Neural cell (in vitro differentiated cells): ENCODE results near the gene NOX4. TPM values are rescaled to one million over a fixed set of nuclear protein-coding genes. Genes with fewer than 3 reads are reported as not detected.
"Not testable (repeated sequence)": the region's sequence is repeated elsewhere in the genome, so short reads cannot be mapped to it uniquely, and the experiment has no call there.

Source experiments
- H2AFZ ChIP-seq: fragments of 200-600, 300-800 bp; sonication (generic), shearing (Covaris generic); 2 replicates; pipeline ENCODE4 v1.6.0; 2014; ENCODE audit warnings: low read depth, mild to moderate bottlenecking, antibody characterized with exemption, low read length, moderate library complexity
- H3F3A ChIP-seq: fragments of 200-600 bp; shearing (Covaris generic); 2 replicates; pipeline ENCODE4 v1.6.1; 2016; ENCODE audit warnings: mild to moderate bottlenecking, moderate library complexity, mixed read lengths, antibody characterized with exemption, low read length; ENCODE audit not compliant: insufficient read depth, poor library complexity, severe bottlenecking
- H3K27ac ChIP-seq: fragments of 200-600, 300-800 bp; sonication (generic), shearing (Covaris generic); 2 replicates; pipeline ENCODE4 v1.5.1; 2014; ENCODE audit warnings: mild to moderate bottlenecking, low read length, moderate library complexity
- H3K27me3 ChIP-seq: fragments of 300-800, 200-600 bp; sonication (generic), shearing (Covaris generic); 2 replicates; pipeline ENCODE4 v1.6.0; 2014; ENCODE audit warnings: mild to moderate bottlenecking, low read depth, low read length, moderate library complexity; ENCODE audit not compliant: insufficient read depth
- H3K36me3 ChIP-seq: fragments of 300-800, 200-600 bp; sonication (generic), shearing (Covaris generic); 2 replicates; pipeline ENCODE4 v1.5.1; 2014; ENCODE audit warnings: mild to moderate bottlenecking, antibody characterized with exemption, low read length, moderate library complexity; ENCODE audit not compliant: insufficient read depth
- H3K4me2 ChIP-seq: fragments of 300-800, 200-600 bp; sonication (generic), shearing (Covaris generic); 2 replicates; pipeline ENCODE4 v1.6.0; 2014; ENCODE audit warnings: mild to moderate bottlenecking, low read length
- H3K4me3 ChIP-seq: fragments of 300-800, 200-600 bp; sonication (generic), shearing (Covaris generic); 2 replicates; pipeline ENCODE4 v1.5.1; 2014; ENCODE audit warnings: mild to moderate bottlenecking, low read length, moderate library complexity
- H3K79me2 ChIP-seq: fragments of 200-600 bp; shearing (Covaris generic); replicated peaks from 2 replicates; pipeline ENCODE4 v1.6.0; 2014; ENCODE audit warnings: mild to moderate bottlenecking, low read length, moderate library complexity; ENCODE audit not compliant: insufficient read depth
- H3K9ac ChIP-seq: fragments of 300-800, 200-600 bp; sonication (generic), shearing (Covaris generic); 2 replicates; pipeline ENCODE4 v1.6.1; 2016; ENCODE audit warnings: mild to moderate bottlenecking, low read length, mixed read lengths
- H3K9me2 ChIP-seq: fragments of 200-600 bp; shearing (Covaris generic); 2 replicates; pipeline ENCODE4 v1.6.1; 2016; ENCODE audit warnings: mild to moderate bottlenecking, low read length, mixed read lengths; ENCODE audit not compliant: insufficient read depth
- H3K9me3 ChIP-seq: fragments of 200-600, 300-800 bp; sonication (generic), shearing (Covaris generic); 2 replicates; pipeline ENCODE4 v1.6.1; 2016; ENCODE audit warnings: mild to moderate bottlenecking, mixed run types, low read length, moderate library complexity, mixed read lengths
- H4K20me1 ChIP-seq: fragments of 200-600 bp; shearing (Covaris generic); 2 replicates; pipeline ENCODE4 v1.6.1; 2016; ENCODE audit warnings: mild to moderate bottlenecking, mixed run types; ENCODE audit not compliant: insufficient read depth
- EZH2 ChIP-seq: fragments of 200-600, 300-800 bp; shearing (Covaris generic), sonication (generic); IDR thresholded peaks from 2 replicates; pipeline ENCODE4 v1.6.1; 2014; ENCODE audit warnings: antibody characterized with exemption, low read length, borderline replicate concordance, mild to moderate bottlenecking; ENCODE audit not compliant: insufficient read depth, poor library complexity, severe bottlenecking
- MXI1 ChIP-seq: fragments of 450-650 bp; conservative IDR thresholded peaks from 2 replicates; pipeline ENCODE4 v1.6.1; 2014; ENCODE audit warnings: antibody characterized with exemption, mild to moderate bottlenecking; ENCODE audit not compliant: poor library complexity, severe bottlenecking
- POLR2AphosphoS5 ChIP-seq: IDR thresholded peaks from 2 replicates; pipeline ENCODE4 v1.6.1; 2012
- RAD21 ChIP-seq: fragments of 450-650 bp; conservative IDR thresholded peaks from 2 replicates; pipeline ENCODE4 v1.6.1; 2014; ENCODE audit warnings: antibody characterized with exemption, mild to moderate bottlenecking, moderate library complexity
- SMC3 ChIP-seq: fragments of 450-650 bp; conservative IDR thresholded peaks from 2 replicates; pipeline ENCODE4 v1.6.1; 2014; ENCODE audit warnings: antibody characterized with exemption, mild to moderate bottlenecking, moderate library complexity; ENCODE audit not compliant: poor library complexity
- polyA plus RNA-seq: library from polyadenylated mRNA; depleted of rRNA; stranded (reverse); fragments of >200 nt; gene quantifications from 2 replicates; pipeline ENCODE4 v1.2.3, GENCODE V29; 2014
- TF ChIP-seq, protein P1 (sequence below): IDR thresholded peaks from 2 replicates; pipeline ENCODE4 v1.6.1; 2012; ENCODE audit warnings: borderline replicate concordance

NOX4 gene
- polyA plus RNA-seq, 1 donor from 2014 or later: 0.71 TPM

GRCh38 chr11:89293965-89294679 lies 197.1 kb downstream of the NOX4 start:
- Histone ChIP-seq H2AFZ (no peak overlapping the region), H3K4me2 (no peak overlapping the region), H3K9me3 (no peaks in the 10 kb centered on the region), H3K79me2 (no peaks in the 10 kb centered on the region), H3K36me3 (no peaks in the 10 kb centered on the region), H3K9ac (no peak overlapping the region), H3K4me3 (no peak overlapping the region), H4K20me1 (no peaks in the 10 kb centered on the region), H3F3A (no peaks in the 10 kb centered on the region), H3K27ac (no peak overlapping the region), H3K27me3 (no peaks in the 10 kb centered on the region), H3K9me2 (no peaks in the 10 kb centered on the region)
- no peak for TF ChIP-seq EZH2
- TF ChIP-seq RAD21: no peak
- no peak for TF ChIP-seq MXI1
- TF ChIP-seq POLR2AphosphoS5: no peak
- no peak for TF ChIP-seq SMC3
- TF ChIP-seq, protein P1, sequence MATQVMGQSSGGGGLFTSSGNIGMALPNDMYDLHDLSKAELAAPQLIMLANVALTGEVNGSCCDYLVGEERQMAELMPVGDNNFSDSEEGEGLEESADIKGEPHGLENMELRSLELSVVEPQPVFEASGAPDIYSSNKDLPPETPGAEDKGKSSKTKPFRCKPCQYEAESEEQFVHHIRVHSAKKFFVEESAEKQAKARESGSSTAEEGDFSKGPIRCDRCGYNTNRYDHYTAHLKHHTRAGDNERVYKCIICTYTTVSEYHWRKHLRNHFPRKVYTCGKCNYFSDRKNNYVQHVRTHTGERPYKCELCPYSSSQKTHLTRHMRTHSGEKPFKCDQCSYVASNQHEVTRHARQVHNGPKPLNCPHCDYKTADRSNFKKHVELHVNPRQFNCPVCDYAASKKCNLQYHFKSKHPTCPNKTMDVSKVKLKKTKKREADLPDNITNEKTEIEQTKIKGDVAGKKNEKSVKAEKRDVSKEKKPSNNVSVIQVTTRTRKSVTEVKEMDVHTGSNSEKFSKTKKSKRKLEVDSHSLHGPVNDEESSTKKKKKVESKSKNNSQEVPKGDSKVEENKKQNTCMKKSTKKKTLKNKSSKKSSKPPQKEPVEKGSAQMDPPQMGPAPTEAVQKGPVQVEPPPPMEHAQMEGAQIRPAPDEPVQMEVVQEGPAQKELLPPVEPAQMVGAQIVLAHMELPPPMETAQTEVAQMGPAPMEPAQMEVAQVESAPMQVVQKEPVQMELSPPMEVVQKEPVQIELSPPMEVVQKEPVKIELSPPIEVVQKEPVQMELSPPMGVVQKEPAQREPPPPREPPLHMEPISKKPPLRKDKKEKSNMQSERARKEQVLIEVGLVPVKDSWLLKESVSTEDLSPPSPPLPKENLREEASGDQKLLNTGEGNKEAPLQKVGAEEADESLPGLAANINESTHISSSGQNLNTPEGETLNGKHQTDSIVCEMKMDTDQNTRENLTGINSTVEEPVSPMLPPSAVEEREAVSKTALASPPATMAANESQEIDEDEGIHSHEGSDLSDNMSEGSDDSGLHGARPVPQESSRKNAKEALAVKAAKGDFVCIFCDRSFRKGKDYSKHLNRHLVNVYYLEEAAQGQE: no peak

DNA sequence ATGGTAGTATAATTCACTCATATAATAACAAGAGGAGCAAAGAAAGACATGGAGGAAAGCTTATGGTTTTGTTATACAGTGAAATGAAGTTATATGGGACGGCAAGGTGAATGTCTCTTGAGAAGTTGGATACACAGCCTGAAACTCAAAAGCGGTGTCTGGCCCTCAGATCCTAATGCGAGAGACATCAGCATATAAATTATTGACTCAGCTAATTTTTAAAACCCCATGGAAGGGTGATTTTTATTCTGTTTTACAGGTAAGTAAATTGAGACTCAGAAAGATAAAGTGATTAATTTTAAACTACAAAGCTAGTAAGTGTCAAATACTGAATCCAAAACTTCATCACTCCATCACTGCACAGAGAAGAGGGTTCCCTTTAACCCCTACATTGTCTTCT lies 203.2 kb downstream of the NOX4 start:
- not testable (repeated sequence) for H4K20me1 ChIP-seq, H3K9me2 ChIP-seq, H3K79me2 ChIP-seq, H2AFZ ChIP-seq, H3K36me3 ChIP-seq, H3F3A ChIP-seq, H3K27me3 ChIP-seq, H3K9ac ChIP-seq, H3K4me2 ChIP-seq, H3K4me3 ChIP-seq, H3K9me3 ChIP-seq, H3K27ac ChIP-seq

DNA sequence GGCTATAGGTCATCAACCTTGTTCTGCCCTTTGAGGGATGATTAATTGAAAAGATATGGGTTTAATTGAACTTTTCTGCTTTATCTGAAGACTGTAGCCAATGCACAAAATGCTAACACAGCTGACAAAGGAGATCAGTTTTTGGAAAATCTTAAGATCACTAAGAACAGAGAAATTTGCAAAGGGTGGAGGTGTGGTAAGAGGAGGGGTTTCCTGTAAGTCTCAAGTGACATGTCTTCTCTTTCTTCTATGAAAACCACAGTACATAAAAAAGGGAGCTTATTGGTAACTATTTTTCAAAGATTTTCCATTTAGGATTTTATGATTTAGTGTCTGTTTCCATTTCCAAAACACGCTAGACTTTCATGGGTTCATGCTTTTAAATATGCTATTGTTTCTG lies 204.6 kb downstream of the NOX4 start:
- H3K27ac ChIP-seq, H3K27me3 ChIP-seq, H3K9me2 ChIP-seq, H3K4me2 ChIP-seq, H3K9me3 ChIP-seq, H3K36me3 ChIP-seq, H3K4me3 ChIP-seq, H3F3A ChIP-seq, H4K20me1 ChIP-seq, H3K79me2 ChIP-seq, H3K9ac ChIP-seq, H2AFZ ChIP-seq: not testable (repeated sequence)

- not testable (repeated sequence) for H3K36me3 ChIP-seq, H3K9me3 ChIP-seq, H4K20me1 ChIP-seq, H3K9ac ChIP-seq, H3K27me3 ChIP-seq, H2AFZ ChIP-seq, H3K4me3 ChIP-seq, H3K9me2 ChIP-seq, H3K79me2 ChIP-seq, H3K27ac ChIP-seq, H3F3A ChIP-seq, H3K4me2 ChIP-seq
Measured at GRCh38 chr11:89281032-89281677, 210.0 kb downstream of the NOX4 start.
